DND-41 (cell line): Measurements from ENCODE around the gene RENBP.
"Not testable (repeated sequence)": the region's sequence is repeated elsewhere in the genome, so short reads cannot be mapped to it uniquely, and the experiment has no call there.

Source experiments
- ATAC-seq: fragments of 200-7000 bp; cut with Tn5 transposase; 3 replicates; pipeline ENCODE4 v1.9.1; 2021; ENCODE audit warnings: low read depth; ENCODE audit not compliant: insufficient read depth
- DNase-seq: peaks from one replicate; pipeline ENCODE4 v3.0.0-alpha.2; 2020
- H2AFZ ChIP-seq: 2 replicates; pipeline ENCODE4 v1.6.0; 2012; ENCODE audit warnings: low read depth, low read length
- H3K27ac ChIP-seq: 2 replicates; pipeline ENCODE4 v1.5.1; 2012; ENCODE audit warnings: low read length, inconsistent platforms
- H3K27me3 ChIP-seq: fragments of 200-600 bp; sonication (generic); 2 replicates; pipeline ENCODE4 v1.6.0; 2012; ENCODE audit warnings: low read length, mild to moderate bottlenecking, inconsistent platforms; ENCODE audit not compliant: insufficient read depth, poor library complexity
- H3K36me3 ChIP-seq: 2 replicates; pipeline ENCODE4 v1.5.1; 2012; ENCODE audit warnings: low read length, inconsistent platforms; ENCODE audit not compliant: insufficient read depth
- H3K4me1 ChIP-seq: 2 replicates; pipeline ENCODE4 v1.5.1; 2012; ENCODE audit warnings: mild to moderate bottlenecking, low read length; ENCODE audit not compliant: insufficient read depth
- H3K4me2 ChIP-seq: 2 replicates; pipeline ENCODE4 v1.6.0; 2012; ENCODE audit warnings: mild to moderate bottlenecking, moderate library complexity, low read length, inconsistent platforms; ENCODE audit not compliant: insufficient read depth
- H3K4me3 ChIP-seq, 2 experiments: fragments of 200-600 bp in 1 of 2; shearing (Covaris generic) in 1 of 2; 2 replicates each; pipeline ENCODE4 v1.5.1; 2012 to 2016; ENCODE audit warnings: inconsistent platforms in 2 of 2, low read length in 2 of 2, mild to moderate bottlenecking in 2 of 2, low read depth in 1 of 2, moderate library complexity in 1 of 2
- H3K79me2 ChIP-seq: 2 replicates; pipeline ENCODE4 v1.6.0; 2012; ENCODE audit warnings: low read length, inconsistent platforms; ENCODE audit not compliant: insufficient read depth
- H3K9ac ChIP-seq: 2 replicates; pipeline ENCODE4 v1.6.0; 2012; ENCODE audit warnings: low read depth, mild to moderate bottlenecking, inconsistent platforms, low read length, moderate library complexity
- H3K9me3 ChIP-seq: 2 replicates; pipeline ENCODE4 v1.5.1; 2012; ENCODE audit warnings: low read length, moderate library complexity, mild to moderate bottlenecking, inconsistent platforms; ENCODE audit not compliant: insufficient read depth, severe bottlenecking
- H4K20me1 ChIP-seq: 2 replicates; pipeline ENCODE4 v1.6.0; 2012; ENCODE audit warnings: low read length; ENCODE audit not compliant: insufficient read depth
- EZH2 ChIP-seq: IDR thresholded peaks from 3 replicates; pipeline ENCODE4 v1.6.1; 2012; ENCODE audit warnings: borderline replicate concordance, low read depth, mild to moderate bottlenecking, moderate library complexity, low read length, inconsistent platforms; ENCODE audit not compliant: severe bottlenecking
- TF ChIP-seq, protein P1 (sequence below): IDR thresholded peaks from 2 replicates; pipeline ENCODE4 v1.5.1; 2012; ENCODE audit warnings: borderline replicate concordance, low read length, moderate library complexity, mild to moderate bottlenecking; ENCODE audit not compliant: poor library complexity, severe bottlenecking; ENCODE audit errors: extremely low read depth

The RENBP gene

GRCh38 chrX:153981771-153982533, 37.5 kb upstream of the RENBP start:
- H3K36me3 ChIP-seq, result peaks cover 9% of the 10 kb centered on the region
- peak; percentile 75 for ATAC-seq
- H3K27ac ChIP-seq, result peak overlapping the region; percentile 96
- peak overlapping the region; percentile 63 for H3K4me2 ChIP-seq
- H4K20me1 ChIP-seq, result no peaks in the 10 kb centered on the region
- no peaks in the 10 kb centered on the region for H3K27me3 ChIP-seq
- H3K79me2 ChIP-seq, result peaks cover 12% of the 10 kb centered on the region
- H3K9me3 ChIP-seq, result no peaks in the 10 kb centered on the region
- peak overlapping the region; percentile 66; the same call in 1 of the 2 replicates for H2AFZ ChIP-seq
- peak overlapping the region; percentile 60 for H3K9ac ChIP-seq
- TF ChIP-seq, protein P1, sequence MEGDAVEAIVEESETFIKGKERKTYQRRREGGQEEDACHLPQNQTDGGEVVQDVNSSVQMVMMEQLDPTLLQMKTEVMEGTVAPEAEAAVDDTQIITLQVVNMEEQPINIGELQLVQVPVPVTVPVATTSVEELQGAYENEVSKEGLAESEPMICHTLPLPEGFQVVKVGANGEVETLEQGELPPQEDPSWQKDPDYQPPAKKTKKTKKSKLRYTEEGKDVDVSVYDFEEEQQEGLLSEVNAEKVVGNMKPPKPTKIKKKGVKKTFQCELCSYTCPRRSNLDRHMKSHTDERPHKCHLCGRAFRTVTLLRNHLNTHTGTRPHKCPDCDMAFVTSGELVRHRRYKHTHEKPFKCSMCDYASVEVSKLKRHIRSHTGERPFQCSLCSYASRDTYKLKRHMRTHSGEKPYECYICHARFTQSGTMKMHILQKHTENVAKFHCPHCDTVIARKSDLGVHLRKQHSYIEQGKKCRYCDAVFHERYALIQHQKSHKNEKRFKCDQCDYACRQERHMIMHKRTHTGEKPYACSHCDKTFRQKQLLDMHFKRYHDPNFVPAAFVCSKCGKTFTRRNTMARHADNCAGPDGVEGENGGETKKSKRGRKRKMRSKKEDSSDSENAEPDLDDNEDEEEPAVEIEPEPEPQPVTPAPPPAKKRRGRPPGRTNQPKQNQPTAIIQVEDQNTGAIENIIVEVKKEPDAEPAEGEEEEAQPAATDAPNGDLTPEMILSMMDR, result no peak
- no peak for TF ChIP-seq EZH2
- peaks cover 31% of the 10 kb centered on the region for H3K4me1 ChIP-seq
- H3K4me3 ChIP-seq, result peak overlapping the region in 1 of 2 experiments; percentile 47; a peak in 2 of 4 replicates
- peak; percentile 91 for DNase-seq

GRCh38 chrX:153981231-153981630, 36.8 kb upstream of the RENBP start:
- DNase-seq, result no peak
- Histone ChIP-seq H3K4me3 (peak overlapping the region in 1 of 2 experiments; percentile 32; a peak in 2 of 4 replicates), H3K36me3 (peaks cover 9% of the 10 kb centered on the region), H4K20me1 (no peaks in the 10 kb centered on the region), H3K27me3 (no peaks in the 10 kb centered on the region), H3K4me2 (peak overlapping the region; percentile 63), H3K27ac (peak overlapping the region; percentile 96), H3K79me2 (peaks cover 12% of the 10 kb centered on the region), H2AFZ (peak overlapping the region; percentile 66), H3K9me3 (no peaks in the 10 kb centered on the region), H3K9ac (peak overlapping the region; percentile 60), H3K4me1 (peaks cover 31% of the 10 kb centered on the region)
- ATAC-seq, result no peak
- TF ChIP-seq EZH2, result no peak
- TF ChIP-seq, protein P1, result no peak

DNA sequence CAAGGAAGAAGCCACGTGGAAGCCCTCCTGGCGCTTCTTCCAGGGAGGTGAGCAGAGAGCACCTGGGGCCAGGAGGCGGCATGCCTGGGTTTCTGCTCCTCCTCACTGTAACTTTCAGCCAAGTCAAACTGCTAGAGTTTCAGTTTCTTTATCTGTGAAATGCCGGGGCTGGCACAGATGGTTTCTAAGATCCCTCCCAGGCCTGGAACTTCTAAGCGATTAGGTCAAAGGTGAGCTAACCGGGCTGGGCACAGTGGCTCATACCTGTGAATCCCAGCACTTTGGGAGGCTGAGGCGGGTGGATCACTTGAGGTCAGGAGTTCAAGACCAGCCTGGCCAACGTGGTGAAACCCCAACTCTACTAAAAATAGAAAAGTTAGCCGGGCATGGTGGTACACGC, 36.0 kb upstream of the RENBP start:
- H4K20me1 ChIP-seq, H3K36me3 ChIP-seq, DNase-seq, H3K4me2 ChIP-seq, H2AFZ ChIP-seq, H3K4me3 ChIP-seq, H3K9me3 ChIP-seq, H3K27me3 ChIP-seq: not testable (repeated sequence)
- ATAC-seq, result peak; percentile 27; the same call in 1 of the 3 replicates
- Histone ChIP-seq H3K27ac (peak overlapping the region; percentile 96), H3K9ac (0 out of 2 replicates have a peak overlapping the region, but pooled peaks have one; percentile 60), H3K79me2 (peaks cover 17% of the 10 kb centered on the region), H3K4me1 (peaks cover 31% of the 10 kb centered on the region)

GRCh38 chrX:153974726-153975286, 30.4 kb upstream of the RENBP start:
- H4K20me1 ChIP-seq, result 0 out of 2 replicates have a peak, but pooled peaks cover under 1% of the 10 kb centered on the region
- H3K79me2 ChIP-seq, result peaks cover 42% of the 10 kb centered on the region
- H3K27me3 ChIP-seq, result no peaks in the 10 kb centered on the region
- peaks cover 19% of the 10 kb centered on the region for H3K4me1 ChIP-seq
- H3K4me2 ChIP-seq, result peak overlapping the region; percentile 73
- no peak overlapping the region for H2AFZ ChIP-seq
- ATAC-seq (no peak), DNase-seq (no peak)
- H3K9ac ChIP-seq, result peak overlapping the region; percentile 99; the same call in 1 of the 2 replicates
- no peaks in the 10 kb centered on the region for H3K9me3 ChIP-seq
- H3K36me3 ChIP-seq, result peaks cover 2% of the 10 kb centered on the region; the same call in 1 of the 2 replicates
- TF ChIP-seq EZH2, result no peak
- TF ChIP-seq, protein P1, result no peak
- 0 out of 4 replicates have a peak overlapping the region, but pooled peaks of 1 of the 2 experiments have one; percentile 90 for H3K4me3 ChIP-seq
- H3K27ac ChIP-seq, result peak overlapping the region; percentile 100
